GM12891 (cell line): ENCODE results near the gene ABI1.

Experiments used
- POLR2A ChIP-seq: IDR thresholded peaks from 2 replicates; pipeline ENCODE4 v1.6.1; 2011; ENCODE audit warnings: low read depth, low read length, control low read depth
- POLR2AphosphoS5 ChIP-seq: IDR thresholded peaks from 2 replicates; pipeline ENCODE4 v1.6.1; 2011; ENCODE audit warnings: low read depth, low read length, control low read depth
- POU2F2 ChIP-seq: IDR thresholded peaks from 2 replicates; pipeline ENCODE4 v1.6.1; 2011; ENCODE audit warnings: low read depth, mild to moderate bottlenecking, control low read depth, low read length, moderate library complexity
- SPI1 ChIP-seq: IDR thresholded peaks from 2 replicates; pipeline ENCODE4 v1.6.1; 2011; ENCODE audit warnings: low read depth, low read length, control low read depth
- TAF1 ChIP-seq: IDR thresholded peaks from 2 replicates; pipeline ENCODE4 v1.6.1; 2011; ENCODE audit warnings: low read depth, low read length, control low read depth

- TF ChIP-seq POLR2A (no peak), POLR2AphosphoS5 (no peak), TAF1 (no peak), POU2F2 (no peak), SPI1 (peak; percentile 35; the same call in 1 of the 2 replicates)
Observed at GRCh38 chr10:26706206-26706605, 154.6 kb downstream of the ABI1 start.
